Embryonic facial prominence (tissue), 1 donor: Measurements from ENCODE around the gene COL3A1.

Source experiments
- DNase-seq: peaks from one replicate; pipeline ENCODE4 v3.0.0-alpha.2; 2016; ENCODE audit errors: extremely low spot score

The COL3A1 gene

GRCh38 chr2:188975497-188976102 lies 1.4 kb downstream of the COL3A1 start:
- DNase-seq: peak; percentile 95

- peak; percentile 64 for DNase-seq
These were observed 2.5 kb downstream of the COL3A1 start for GRCh38 chr2:188976545-188977268.

GRCh38 chr2:188977317-188977716 lies 3.1 kb downstream of the COL3A1 start:
- no peak for DNase-seq

DNA sequence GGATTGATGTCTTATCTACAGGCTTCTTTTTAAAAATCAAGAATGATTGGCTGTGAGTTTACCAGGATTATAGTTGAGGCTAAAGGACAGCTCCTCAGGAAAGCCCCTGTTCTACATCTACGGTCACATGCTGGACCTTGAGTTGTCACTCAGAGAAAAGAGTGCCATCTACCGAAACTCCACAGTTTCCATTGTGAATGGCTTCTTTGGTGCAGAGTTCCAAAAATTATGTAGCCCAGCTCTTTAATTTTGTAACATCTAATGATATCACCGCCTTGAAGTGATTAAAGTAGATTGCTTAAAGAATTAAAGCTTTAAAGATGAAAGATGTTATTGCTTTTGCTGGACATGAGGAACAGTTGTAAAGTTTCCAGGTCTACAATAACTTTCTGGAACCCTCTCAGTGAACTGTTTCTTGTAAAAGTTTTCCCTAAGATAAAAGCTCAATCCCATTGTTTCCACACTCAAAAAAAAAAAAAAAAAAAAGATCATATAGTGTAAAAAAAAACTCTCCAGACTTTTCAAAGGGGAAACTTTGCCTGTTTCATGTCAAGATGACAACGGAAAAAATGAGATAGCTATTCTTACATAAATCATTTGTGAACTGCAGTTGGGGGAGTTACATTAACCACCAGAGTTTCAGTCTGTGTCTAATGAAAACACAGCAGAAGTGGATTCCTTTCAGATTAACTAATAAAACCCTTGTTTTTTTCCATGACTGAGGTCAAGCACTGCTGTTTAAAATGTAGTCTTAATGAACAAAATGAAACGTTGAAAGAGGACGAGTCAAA lies 4.3 kb downstream of the COL3A1 start:
- DNase-seq: peak; percentile 39

DNA sequence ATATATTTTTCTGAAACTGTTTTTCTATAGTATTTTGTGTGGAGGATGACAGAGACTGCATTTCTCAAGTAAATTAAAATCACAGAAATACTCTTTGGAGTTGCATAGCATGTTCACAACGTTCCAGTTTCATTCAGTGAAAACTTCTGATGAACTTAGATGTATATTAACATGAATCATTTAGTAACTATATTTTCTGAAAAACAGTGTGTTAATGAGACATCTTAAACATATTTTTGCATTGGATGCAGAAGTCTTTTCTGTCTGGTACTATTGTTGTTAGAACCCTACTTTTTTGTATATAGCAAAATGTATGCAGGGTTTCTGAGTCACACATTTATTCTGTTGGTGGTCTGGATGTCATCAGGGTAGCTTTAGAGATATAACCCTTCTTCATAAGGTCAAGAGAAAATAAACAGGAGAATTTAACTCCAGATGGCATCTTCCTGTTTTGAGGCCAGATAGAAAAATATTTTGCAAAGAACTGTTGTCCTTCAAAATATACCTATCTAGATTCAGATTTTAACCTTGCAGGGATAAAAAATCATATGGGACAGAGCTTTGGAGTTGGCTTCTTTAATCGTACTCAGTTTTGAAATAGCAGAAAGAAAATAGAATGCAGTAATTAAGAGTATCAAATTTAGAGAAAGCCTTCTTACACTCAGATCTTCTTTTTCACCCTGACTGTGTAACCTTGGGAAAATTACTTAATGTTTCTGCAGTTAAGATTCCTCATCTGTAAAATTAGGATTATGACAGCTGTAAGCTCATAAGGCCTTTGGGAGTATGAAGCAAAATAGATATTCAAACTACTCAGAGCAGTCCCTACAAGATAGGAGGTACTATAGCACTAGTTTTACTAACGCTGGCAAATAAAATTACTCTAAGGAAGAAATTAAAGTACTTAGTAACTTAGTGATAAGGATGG lies 5.3 kb downstream of the COL3A1 start:
- no peak for DNase-seq

DNA sequence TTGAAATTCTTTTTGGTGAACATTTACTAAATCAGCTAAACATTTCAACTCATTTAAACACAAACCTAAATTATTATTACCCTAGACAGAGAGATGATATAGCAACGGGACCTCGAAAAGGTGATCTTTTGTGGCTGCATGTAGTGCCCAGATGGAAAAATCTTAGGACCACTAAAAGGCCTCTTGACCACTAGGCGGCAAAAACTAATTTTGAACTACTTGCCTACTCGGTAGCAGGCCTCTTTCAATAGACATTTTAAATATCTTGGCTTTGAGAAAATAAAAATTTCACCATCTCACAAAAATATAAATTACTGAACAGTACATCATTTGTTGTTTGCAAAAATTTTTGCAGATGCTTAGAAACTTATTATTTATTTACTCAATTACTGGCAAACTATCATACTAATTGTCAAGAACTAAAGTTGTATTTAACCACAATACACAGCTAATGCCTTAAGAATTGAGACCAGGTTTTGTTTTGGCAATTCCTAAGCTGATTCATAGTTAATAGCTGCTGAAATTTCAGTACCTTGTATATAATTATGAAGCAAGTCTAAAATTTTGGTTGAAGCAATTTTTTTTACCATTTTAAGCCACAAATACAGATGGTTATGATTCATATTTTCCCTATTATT lies 9.4 kb downstream of the COL3A1 start:
- no peak for DNase-seq

DNA sequence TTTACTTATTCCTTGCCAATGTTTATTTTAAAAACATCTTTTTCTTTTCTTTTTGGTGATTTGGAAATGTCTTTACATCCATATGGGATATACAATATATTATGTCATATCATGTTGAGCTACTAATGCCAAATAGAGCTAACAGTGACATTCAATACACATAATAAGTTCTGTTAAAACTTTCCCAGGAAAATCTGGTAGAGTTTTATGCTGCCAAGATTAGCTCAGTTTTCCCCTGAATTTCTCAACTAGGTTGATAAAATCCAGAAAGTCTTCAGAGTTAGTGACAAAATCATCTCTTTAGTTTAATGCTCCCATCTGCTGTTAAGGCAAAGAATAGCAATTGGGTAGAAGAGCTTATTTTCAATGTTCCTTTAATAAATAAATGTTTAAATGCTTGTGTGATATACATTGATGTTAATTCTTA lies 9.9 kb downstream of the COL3A1 start:
- peak; percentile 74 for DNase-seq

DNA sequence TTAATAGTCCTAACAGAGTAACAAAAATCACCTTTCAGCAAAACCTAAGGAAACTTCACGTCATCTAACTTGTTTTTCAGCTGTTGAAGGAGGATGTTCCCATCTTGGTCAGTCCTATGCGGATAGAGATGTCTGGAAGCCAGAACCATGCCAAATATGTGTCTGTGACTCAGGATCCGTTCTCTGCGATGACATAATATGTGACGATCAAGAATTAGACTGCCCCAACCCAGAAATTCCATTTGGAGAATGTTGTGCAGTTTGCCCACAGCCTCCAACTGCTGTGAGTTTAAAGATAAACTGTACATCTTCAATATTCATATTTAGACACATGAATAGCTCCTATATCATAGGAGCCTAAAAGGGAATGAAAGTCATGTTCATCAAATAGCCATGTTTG lies 10.5 kb downstream of the COL3A1 start:
- no peak for DNase-seq

DNA sequence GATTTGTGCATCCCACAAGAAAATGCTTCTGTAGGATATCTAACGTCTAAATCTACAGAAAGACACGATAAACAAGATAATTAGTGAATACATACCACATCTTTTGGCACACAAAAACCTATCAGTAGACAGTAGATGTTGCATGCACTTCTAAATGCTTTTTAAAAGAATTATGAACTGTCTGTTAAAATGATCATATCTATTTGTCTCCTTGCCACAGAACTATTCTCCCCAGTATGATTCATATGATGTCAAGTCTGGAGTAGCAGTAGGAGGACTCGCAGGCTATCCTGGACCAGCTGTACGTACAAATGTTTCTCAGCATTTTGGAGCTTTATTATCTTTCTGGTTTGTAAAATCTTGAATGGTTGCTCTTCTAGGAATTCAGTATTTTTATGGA lies 12.7 kb downstream of the COL3A1 start:
- no peak for DNase-seq

GRCh38 chr2:188993247-188993646 lies 19.1 kb downstream of the COL3A1 start:
- DNase-seq: no peak

DNA sequence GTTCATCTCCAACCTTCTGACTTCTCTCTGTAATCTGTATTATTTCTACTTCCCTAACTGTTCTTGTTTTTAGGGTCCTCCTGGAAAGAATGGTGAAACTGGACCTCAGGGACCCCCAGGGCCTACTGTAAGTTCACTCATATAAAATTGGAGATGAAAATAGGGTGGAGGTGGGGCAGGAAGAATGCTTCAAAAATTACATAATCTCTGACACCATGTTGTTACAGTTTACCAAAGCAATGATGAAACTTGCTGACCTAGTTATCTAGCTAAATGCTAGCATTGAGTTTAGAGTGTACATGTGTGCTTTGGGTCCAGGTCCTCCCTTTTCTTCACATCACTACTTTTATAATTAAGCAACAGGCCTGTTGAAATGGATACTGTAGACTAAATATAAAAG lies 23.1 kb downstream of the COL3A1 start:
- DNase-seq: no peak

DNA sequence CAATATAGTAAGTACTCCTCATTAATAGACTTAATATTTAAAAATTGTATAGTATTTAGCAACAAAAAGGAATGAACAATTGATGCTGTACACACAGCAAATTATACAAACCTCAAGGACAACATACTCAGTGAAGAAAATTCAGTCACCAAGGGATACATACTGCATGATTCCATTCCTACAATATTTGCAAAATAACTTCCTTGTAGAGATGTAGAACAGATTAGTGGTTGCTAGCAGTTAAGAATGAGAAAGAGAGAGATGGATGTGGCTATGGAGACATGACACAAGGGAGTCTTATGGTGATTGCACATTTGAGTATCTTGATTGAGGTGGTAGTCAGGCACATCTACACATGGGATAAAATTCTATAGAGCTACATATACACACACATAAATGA lies 26.0 kb downstream of the COL3A1 start:
- DNase-seq: no peak

- DNase-seq: no peak
These were observed 27.9 kb downstream of the COL3A1 start for GRCh38 chr2:189002079-189002478.

DNA sequence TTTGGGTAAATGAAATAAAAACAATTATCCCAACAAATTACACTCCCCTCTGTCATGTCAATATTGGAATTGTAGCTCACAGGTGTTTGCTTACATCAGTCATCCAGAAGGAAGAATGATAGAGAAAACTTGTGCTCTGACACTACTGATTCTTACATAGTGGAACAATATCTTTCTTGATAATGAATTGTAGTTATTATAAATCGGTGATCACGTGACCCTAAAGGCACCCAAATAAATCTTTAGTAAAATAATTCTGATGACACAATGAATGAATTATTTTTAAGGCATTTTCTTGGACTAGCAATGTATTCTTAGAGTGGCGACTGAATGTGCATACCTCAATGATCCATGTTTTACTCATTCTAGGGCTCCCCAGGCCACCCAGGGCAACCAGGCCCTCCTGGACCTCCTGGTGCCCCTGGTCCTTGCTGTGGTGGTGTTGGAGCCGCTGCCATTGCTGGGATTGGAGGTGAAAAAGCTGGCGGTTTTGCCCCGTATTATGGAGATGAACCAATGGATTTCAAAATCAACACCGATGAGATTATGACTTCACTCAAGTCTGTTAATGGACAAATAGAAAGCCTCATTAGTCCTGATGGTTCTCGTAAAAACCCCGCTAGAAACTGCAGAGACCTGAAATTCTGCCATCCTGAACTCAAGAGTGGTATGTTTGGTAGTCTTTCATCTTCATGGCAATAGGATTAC lies 34.5 kb downstream of the COL3A1 start:
- DNase-seq: no peak

- DNase-seq: no peak
These were observed 36.4 kb downstream of the COL3A1 start for GRCh38 chr2:189010536-189010935.

DNA sequence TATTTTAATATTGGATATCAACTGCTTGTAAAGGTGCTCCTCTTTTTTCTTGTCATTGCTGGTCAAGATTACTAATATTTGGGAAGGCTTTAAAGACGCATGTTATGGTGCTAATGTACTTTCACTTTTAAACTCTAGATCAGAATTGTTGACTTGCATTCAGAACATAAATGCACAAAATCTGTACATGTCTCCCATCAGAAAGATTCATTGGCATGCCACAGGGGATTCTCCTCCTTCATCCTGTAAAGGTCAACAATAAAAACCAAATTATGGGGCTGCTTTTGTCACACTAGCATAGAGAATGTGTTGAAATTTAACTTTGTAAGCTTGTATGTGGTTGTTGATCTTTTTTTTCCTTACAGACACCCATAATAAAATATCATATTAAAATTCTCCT lies 38.2 kb downstream of the COL3A1 start:
- DNase-seq: no peak

GRCh38 chr2:189013031-189013430 lies 38.9 kb downstream of the COL3A1 start:
- DNase-seq: no peak

GRCh38 chr2:189013671-189014448 lies 39.7 kb downstream of the COL3A1 start:
- DNase-seq: no peak

- DNase-seq: peak; percentile 68
These were observed 40.4 kb downstream of the COL3A1 start for GRCh38 chr2:189014449-189015138.
